ENCODE results near the gene PLXND1.

- TF ChIP-seq EZH2 (IDR thresholded peaks at IDR 0.05; ENCODE audit: borderline replicate concordance, insufficient read depth, low read depth, low read length, poor library complexity, severe bottlenecking) (no peak), CTCF (IDR thresholded peaks at IDR 0.05) (no peak)
Observed at GRCh38 chr3:129518038-129518561, 88.4 kb downstream of the PLXND1 start.
